ENCODE data around the gene PRDM12.

The PRDM12 gene

GRCh38 chr9:130693101-130693425, 28.7 kb downstream of the PRDM12 start:
- DNase-seq, result no peak

GRCh38 chr9:130693426-130694191, 29.2 kb downstream of the PRDM12 start, which contains the start of gene EXOSC2:
Gene EXOSC2, plus strand, starts transcription at chr9:130693780. Its CDS starts 12 bp downstream, at chr9:130693792.
- DNase-seq, result peak; percentile 99

DNA sequence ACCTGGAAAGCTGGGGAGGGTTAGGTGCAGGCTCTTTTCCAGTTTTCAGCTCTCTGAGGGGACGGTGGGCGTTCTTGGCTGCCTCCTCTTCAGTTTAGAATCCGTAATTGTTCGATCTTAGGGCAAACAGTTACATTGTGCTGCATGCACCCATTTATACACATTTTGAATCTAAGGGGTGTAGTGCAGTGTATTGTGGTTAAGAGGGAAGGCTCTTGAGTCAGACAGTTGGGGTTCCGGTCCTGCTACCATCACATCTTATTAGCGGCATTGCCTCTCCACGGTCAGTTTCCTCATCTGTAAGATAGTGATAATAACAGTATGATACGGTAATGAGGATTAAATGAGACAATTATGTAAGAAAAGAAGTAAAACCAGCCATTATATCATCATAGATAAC, 29.8 kb downstream of the PRDM12 start:
- no peak for DNase-seq

DNA sequence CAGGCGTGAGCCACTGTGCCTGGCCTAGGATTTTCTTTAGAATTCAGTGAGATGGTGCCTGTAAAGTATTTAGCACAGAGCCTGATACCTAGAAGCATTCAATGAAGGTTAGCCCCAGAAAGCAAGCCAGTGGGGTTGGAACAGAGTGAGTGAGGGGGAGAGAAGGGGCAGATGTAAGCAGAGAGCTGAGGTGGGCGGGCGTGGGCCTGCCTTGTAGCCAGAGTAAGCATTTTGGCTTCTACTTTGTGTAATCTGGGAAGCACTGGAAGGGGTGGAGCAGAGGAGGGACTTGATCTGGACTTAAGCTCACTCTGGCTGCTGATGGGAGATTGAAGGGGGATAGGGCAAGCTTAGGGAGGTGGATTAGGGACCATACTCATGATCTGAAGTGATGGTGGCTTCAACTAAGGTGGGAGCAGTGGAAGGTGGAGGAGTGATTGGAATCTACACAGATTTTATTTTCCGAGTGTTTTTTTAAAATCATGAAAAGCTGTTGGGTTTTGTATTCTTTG, 31.8 kb downstream of the PRDM12 start:
- no peak for DNase-seq

GRCh38 chr9:130696996-130697395, 32.6 kb downstream of the PRDM12 start:
- DNase-seq, result no peak

- DNase-seq, result no peak
Observed at GRCh38 chr9:130698514-130698913, 34.1 kb downstream of the PRDM12 start.

GRCh38 chr9:130699047-130699446, 34.7 kb downstream of the PRDM12 start:
- DNase-seq, result no peak

DNA sequence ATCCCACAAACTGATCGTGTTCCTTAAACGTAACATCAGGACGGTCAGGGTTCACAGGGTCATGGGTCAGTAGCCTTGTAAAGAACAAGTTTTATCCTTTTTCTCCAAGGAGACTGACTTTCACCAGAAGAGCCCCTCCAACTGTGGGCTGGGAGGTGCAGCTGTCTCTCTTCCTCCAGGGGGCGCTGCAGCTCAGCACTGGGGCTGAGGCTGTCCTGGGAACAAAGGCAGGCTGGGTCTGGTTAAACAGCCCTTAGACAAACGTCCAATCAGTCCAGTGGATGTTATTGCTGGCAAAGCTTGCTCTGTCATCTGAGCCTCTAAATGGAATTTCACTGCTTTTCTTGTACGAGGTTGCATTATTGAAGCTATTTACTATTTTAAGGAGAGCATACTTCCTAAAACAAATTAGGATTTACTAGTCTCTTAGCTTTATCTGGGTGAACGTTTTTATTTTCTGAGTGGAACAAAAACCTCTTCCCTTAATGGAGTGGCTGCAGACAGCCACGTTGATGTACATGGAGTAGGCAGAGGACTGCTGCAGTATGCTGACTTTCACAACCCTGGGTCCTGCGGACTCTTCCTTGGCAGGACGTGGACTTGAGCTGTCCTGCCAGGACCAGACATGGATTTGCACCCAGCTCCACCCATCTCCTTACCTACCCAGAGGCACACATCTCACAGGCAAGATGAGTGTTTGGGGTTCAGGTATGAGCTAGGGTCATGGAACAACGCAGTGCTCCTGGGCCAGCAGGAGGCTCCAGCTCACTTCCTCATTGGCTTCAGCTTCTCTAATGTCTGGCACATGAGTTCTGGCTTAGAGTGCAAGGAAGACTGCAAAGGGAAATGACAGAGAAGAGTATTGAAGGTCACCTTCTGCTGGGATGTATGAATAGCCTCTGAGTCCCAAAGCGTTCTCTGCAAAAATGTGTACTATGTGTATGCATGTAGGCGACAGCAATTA, 36.9 kb downstream of the PRDM12 start:
- peak; percentile 74 for DNase-seq

DNA sequence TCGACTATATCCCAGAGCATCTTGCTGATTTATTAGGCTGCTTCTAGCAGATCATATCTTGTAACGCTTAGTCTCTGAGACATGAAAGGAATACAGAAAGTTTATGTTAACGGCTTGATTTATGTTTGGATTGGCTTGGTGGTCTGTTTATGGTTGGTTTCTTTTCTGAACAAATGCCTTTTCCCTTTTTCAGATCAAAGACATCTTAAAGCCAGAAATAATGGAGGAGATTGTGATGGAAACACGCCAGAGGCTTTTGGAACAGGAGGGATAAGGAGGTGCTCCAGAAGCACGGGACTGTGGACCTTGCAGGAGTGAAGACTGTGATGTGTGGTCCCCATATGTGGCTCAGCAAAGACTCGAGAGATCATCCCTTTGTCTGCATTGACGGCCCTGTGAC, 39.1 kb downstream of the PRDM12 start:
- no peak for DNase-seq

GRCh38 chr9:130707225-130707976, 43.0 kb downstream of the PRDM12 start:
- peak; percentile 69 for DNase-seq

GRCh38 chr9:130710822-130711352, 46.5 kb downstream of the PRDM12 start:
- no peak for DNase-seq

GRCh38 chr9:130711469-130711868, 47.1 kb downstream of the PRDM12 start:
- no peak for DNase-seq

DNA sequence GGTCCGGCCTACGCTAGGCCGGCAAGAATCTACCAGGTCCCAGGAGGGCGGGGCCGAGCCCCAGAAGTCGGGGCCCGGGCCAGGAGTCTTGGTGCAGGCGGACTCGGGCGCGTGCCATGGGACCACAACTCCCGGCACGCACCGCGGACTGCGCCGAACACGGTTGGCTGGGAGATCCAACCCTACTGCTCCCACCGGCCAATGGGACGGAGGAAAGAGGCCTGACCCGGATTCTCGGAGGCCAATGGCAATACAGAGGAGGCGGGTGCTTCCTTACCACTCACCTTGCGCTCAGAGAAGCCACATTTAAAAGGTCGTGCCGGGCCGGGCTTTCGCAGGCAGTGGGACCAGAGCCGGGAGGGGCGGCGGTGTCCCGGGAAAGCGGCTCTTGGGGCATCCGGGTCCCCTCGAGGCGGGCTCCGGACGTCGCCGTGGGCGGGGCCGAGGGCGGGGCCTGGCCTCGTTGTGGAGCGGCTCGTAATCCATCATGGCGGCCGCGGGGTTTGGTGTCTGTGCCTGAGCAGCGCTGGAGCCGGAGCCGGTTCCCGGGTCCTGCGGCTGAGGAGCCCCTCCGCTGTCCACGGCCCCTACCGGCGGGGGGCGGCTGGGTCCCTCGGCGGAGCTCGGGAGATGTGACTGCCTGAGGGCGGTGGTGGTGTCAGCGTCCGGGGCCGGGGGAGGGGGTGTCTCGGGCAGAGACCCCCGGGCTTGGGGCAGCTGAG, 48.3 kb downstream of the PRDM12 start:
- peak; percentile 96 for DNase-seq

- DNase-seq, result peak; percentile 11
Observed at GRCh38 chr9:130713286-130713960, 49.0 kb downstream of the PRDM12 start.

- no peak for DNase-seq
Observed at GRCh38 chr9:130714586-130715110, 50.3 kb downstream of the PRDM12 start.

DNA sequence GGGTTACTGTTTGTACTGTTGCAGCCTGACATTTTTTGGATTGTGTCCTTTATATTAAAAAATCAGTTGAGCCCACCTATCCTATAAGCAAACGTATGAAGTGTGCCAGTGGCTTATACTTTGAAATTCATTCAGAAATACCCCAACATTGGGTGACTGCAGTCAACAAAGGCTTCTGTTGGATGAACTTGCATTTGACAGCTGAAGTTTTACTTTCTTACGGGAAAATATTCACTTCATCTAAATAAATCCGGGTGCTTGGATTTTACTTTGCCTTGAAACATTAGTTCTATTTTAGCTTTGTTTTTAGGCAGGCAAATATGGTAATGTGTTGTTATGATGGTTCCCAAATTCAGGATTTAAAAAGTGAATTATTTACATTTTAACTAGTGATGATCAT, 50.9 kb downstream of the PRDM12 start:
- no peak for DNase-seq

DNA sequence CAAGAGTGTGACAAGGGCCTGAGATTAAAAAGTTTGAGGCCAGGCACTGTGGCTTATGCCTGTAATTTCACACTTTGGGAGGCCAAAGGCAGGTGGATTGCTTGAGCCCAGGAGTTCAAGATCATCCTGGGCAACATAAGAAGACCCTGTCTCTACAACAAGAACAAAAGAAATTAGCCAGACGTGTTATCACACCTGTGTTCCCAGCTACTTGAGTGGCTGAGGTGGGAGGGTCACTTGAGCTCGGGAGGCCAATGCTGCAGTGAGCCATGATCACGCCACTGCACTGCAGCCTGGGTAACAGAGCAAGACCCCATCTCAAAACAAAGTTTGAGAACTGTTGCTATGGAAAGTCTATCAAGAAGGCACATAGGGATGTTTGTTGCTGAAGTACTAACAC, 54.2 kb downstream of the PRDM12 start:
- DNase-seq, result no peak

DNA sequence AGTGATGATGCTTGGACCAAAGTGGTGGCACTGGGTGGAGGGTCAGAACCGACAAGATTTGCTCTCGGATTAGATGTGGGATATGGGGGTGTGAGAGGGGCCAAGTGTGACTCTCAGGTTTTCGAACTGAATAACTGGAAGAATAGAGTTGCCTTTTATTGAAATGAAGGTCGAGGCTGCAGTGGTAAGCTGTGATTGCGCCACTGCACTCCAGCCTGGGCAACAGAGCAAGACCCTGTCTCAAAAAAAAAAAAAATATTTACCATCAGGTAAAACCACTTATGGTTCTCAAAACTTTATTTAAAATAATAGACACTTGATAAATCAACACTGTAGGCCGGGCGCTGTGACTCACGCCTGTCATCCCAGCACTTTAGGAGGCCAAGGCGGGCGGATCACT, 56.4 kb downstream of the PRDM12 start:
- no peak for DNase-seq

- DNase-seq, result no peak
Observed at GRCh38 chr9:130728721-130729120, 64.3 kb downstream of the PRDM12 start.

- no peak for DNase-seq
Observed at GRCh38 chr9:130729145-130729544, 64.8 kb downstream of the PRDM12 start.

DNA sequence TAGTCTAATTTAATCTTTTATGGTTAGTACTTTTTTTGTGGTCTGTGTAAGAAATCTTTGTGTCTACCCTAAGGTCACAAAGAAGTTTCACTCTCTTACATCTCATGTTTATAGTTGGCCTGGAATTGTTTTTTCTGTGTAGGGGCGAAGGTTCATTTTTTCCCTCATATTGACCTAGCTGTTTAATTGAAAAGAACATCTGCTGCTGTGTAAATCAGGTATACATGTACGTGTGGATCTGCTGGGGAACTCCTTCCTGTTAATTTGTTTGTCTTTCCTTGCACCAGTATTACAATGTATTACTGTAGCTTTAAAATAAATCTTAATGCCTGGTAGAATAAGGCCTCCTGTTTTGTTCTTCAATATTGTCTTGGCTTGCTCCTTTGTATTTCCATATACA, 67.0 kb downstream of the PRDM12 start:
- DNase-seq, result no peak

Data from activated naive CD4-positive, alpha-beta T cell treated with Interleukin-2 at 50 U/mL for 16 hours (primary cell).